Stimulated activated CD4-positive, alpha-beta T cell treated with anti-CD3 and anti-CD28 coated beads, Interleukin-1b, Interleukin-23, amount 100 ng/mL, for 4 hours (primary cell): Measurements from ENCODE around the gene KLHL22.
"Not testable (repeated sequence)": the region's sequence is repeated elsewhere in the genome, so short reads cannot be mapped to it uniquely, and the experiment has no call there.

ENCODE experiments used
- DNase-seq, 2 donors: peaks; one replicate each; pipeline ENCODE4 v3.0.0-alpha.2; 2020; ENCODE audit warnings: low read depth in 2 of 2

KLHL22 gene

DNA sequence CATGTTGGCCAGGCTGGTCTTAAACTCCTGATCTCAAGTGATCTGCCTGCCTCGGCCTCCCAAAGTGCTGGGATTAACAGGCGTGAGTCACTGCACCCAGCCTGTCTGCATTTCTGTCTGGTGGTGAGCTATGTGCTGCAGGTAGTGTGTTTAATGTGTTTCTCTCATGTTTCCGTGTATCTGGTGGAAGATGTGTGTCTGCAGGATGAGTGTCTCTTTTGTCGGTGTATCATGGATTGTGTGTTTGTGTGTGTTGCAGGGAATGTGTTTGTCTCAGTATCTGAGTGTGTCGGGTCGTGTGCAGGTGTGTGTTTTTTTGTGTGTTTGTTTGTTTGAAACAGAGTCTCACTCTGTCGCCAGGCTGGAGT, 74.1 kb downstream of the KLHL22 start:
- DNase-seq, result no peak

DNA sequence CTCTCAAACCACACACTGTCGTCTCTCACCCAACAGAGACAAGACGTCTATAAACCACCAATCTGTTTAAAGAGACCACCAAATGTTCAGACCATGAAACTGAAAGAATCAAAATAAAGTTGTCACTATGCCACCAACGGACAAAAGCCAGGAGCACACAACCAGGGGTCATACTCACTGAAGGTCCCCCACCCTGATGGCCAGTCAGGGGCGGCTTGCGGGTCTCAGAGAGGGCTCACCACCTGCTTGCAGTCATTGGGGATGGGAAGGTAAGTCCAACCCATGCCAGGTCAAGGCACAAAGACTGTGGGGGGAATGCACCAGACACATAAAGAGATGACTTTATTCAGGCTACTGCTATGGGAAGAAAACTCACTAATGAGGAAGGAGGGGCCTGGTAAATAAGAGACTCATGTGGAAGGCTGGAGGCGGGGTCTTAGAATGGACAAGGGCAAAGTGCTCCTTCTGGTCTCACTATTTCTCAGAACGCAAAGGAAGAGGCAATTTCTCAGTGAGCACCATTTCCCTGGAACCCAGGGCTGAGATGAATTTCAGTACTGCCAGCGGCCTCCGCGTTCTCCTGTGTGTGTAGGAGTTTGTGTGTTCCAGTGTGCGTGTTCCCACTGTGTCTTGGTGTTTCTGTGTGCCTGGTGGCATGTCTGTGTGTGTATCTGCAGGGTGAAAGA, 75.3 kb downstream of the KLHL22 start:
- DNase-seq, result no peak

DNA sequence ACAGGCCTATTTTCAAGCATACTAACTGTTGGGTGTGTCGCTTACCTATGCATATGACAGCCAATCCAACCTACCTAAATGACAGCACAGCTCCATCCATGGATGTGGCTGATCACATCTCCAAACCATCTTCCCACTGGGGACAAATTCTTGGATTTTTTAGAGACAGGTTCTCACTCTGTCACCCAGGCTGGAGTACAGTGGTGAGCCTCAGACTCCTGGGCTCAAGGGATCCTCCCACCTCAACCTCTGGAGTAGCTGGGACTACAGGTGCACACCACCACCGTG, 76.0 kb downstream of the KLHL22 start:
- no peak for DNase-seq

DNA sequence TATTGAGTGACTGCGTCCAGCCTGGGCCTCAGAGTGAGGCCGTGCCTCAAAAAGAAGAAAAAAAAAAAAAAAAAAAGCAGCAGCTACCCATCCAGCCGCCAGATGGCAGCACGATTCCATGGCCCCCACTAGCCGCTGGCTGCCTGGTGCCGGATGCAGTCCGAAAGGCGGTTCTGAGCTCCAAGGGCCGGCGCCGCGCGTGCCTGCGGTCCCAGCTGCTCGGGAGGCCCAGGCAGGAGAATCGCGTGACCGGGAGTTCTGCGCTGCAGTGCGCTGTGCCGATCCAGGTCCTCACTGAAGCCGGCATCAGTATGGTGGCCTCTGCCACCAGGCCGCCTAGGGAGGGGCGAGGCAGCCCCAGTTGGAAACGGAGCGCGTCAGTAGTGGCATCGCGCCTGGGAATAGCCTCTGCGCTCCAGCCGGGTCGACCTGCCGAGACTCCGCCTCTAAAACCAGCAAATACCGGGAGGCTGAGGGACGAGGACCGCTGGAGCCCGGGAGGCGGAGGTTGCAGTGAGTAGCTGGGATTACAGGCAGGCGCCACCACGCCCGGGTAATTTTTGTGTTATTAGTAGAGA, 77.3 kb downstream of the KLHL22 start:
- DNase-seq, result peak; percentile 64 to 67

DNA sequence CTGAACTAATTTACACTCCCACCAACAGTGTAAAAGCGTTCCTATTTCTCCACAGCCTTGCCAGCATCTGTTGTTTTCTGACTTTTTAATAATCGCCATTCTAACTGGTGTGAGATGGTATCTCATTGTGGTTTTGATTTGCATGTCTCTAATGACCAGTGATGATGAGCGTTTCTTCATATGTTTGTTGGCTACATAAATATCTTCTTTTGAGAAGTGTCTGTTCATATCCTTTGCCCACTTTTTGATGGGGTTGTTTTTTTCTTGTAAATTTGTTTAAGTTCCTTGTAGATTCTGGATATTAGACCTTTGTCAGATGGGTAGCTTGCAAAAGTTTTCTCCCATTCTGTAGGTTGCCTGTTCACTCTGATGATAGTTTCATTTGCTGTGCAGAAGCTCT, 79.9 kb downstream of the KLHL22 start:
- not testable (repeated sequence) for DNase-seq

DNA sequence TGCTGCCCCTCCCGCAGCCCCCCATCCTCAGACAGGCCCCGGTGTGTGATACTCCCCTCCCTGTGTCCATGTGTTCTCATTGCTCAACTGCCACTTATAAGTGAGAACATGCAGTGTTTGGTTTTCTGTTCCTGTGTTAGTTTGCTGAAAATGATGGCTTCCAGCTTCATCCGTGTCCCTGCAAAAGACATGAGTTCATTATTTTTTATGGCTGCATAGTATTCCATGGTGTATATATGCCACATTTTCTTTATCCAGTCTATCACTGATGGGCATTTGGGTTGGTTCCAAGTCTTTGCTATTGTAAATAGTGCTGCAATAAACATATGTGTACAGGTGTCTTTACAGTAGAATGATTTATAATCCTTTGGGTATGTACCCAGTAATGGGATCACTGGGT, 80.4 kb downstream of the KLHL22 start:
- not testable (repeated sequence) for DNase-seq

DNA sequence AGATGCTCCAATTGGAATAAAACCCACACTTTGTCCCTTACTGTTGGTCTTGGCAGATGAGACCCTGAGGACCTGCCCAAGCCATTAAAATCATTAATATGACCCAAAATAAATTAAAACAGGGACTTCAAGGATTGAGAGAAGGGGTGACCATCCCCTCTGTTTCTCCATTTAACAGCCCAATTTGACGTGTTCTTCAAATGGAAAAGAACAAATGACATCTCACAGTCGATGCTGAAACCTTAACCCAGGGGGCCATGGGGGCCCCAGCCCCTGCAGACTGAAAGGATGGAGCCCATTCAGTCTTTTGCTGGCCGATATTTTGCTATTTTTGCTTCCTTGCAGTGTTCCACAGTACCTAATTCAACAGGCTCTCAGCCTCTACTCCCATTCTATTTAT, 81.1 kb downstream of the KLHL22 start:
- no peak for DNase-seq

DNA sequence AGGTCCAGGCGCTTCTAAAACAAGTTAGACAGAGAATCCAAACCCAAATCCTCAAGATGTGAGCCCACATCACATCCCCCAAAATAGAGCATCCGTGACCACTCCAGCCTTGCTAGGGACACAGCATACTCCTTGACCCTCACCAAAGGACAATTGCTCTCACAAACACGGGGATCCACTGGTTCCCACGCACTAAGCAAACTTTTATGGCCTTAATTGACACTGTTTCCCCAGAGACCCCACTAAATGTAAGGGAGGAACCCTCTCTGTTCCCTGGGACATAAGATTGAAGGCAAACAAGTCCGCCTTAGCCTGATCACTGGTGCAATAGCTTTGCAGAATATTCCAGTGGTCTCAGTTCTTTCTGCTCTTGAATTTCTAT, 81.5 kb downstream of the KLHL22 start:
- DNase-seq, result no peak

DNA sequence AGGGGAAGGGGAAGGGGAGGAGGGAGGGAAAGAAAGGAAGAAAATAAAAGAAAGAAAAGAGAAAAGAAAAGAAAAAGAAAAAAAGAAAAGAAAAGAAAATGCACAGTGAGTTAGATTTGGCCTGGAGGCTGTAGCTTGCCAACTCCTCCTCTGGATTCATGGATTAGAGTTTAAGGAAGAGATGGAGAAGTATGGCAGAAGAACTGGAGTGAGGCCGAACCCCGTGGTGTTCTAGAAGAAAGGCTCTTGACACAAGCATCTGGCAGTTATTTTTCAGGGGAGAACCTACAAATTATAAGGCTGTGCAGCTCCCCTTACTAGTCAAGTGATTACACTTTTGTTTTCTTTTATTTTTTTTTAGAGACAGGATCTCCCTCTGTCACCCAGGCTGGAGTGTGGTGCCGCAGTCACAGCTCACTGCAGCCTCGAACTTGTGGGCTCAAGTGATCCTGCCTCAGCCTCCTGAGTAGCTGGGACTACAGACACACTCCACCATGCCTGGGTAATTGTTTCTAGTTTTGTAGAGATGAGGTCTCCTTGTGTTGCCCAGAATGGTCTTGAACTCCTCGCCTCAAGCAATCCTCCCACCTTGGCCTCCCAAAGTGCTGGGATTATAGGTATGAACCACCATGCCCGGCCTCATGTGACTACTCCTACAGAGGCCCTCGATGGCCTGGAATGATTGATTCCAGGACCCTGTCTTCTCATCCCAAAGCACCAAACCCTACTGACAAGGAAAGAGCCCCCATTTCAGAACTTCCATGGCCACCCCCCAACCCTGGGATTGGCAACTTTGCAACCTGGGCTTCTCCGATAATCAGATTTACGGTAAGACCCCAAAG, 82.2 kb downstream of the KLHL22 start:
- DNase-seq, result no peak

DNA sequence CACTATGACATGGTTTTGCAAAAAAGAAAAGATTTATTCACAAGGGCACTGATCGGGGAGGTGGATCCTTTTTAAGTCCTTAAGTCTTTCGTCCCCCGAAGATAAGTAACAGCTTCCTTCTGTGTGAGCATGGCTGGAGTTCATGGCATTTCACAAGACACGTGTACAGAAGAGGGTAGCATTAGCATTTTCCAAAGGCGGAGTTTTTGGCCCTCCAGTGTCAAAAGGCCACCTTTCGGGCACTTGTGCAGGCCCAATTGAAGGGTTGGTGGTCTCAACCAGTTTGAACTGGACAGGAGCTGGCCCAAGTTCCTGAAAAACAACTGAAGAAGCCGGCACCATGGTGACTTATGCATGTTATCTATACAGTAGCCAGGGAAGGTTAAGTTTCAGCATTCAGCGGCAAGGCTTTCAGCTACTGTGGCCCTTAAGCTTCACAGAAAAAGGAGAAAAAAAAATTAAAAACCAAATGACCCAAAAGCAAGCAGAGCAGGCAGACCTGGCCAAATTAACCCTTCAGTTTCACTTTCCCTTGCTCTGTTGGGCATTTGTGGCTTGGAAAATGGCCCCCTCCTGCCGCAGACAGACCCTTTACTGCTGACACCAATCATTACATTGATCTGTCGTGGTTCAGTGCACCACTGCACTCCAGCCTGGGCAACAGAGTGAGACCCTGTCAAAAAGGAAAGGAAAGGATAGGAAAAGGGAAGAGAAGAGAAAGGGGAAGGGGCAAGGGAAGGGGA, 83.0 kb downstream of the KLHL22 start:
- DNase-seq, result no peak

DNA sequence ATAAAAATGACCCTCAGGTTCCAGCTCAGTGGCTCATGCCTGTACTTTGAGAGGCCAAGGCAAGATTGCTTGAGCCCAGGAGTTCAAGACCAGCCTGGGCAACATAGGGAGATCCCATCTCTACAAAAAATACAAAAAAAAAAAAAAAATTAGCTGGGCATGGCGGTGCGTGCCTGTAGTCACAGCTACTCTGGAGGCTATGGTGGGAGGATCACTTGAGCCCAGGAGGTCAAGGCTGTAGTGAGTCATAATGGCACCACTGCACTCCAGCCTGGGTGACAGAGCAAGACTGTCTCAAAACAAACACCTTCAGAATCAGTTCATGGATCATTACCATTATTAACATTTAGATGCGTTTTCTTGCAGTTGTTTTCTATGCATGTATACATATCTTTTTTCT, 86.2 kb downstream of the KLHL22 start:
- DNase-seq, result not testable (repeated sequence)

DNA sequence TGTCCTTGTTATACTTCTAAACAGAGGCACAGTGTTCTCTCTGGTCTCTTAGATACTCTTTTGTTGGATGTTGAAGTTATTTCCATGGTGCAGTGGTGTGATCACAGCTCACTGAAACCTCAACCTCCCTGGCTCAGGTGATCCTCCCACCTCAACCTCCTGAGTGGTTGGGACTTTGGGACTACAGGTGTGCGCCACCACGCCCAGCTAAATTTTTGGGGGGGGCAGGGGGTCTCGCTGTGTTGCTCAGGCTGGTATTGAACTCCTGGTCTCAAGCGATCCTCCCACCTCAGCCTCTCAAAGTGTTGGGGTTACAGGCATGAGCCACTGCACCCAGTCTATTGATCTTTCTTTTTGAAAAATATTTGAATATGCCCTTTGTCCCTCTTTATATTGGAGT, 86.7 kb downstream of the KLHL22 start:
- DNase-seq, result no peak

DNA sequence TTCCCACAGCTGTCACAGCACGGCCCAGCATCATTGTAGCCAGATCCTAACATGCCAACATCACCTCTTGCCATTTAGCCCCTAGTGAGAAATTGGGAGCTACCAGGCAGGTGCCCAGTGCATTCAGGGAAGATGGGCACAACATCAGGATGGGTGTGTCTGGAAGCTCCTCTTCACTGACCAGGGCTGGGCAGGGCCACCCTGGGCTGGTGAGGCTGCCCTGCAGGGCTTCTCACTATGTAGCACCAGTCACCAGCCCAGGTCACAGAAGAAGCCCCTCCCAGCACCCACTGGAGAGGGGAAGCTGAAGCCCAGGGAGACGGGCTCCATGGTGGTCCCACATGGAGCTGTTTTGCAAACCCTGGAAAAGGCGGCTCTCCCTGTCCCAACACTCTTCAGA, 87.8 kb downstream of the KLHL22 start:
- no peak for DNase-seq

DNA sequence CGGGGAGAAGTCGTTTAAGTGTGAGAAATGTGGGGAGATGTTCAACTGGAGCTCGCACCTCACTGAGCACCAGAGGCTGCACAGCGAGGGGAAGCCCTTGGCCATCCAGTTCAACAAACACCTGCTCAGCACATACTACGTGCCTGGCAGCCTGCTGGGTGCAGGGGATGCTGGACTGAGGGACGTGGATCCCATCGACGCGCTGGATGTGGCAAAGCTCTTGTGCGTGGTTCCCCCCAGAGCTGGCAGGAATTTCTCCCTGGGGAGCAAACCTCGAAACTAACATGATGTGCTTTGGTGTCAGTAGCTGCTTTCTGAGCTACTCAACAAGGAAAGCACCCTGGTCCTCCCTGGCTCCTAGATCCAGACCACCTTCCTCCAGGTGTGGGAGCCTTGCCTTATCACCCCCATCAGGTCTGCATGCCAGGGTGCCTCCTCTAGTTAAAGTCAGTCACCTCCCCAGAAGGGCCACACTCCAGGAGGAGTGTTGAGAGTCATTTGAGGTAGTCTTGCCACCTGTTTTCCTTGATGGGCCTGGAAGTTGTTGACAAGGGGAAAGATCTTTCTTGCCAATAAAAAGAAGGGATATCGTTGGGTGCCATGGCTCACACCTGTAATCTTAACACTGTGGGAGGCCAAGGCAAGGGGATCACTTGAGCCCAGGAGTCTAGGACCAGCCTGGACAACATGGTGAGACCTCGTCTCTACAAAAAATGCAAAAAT, 88.7 kb downstream of the KLHL22 start:
- DNase-seq, result no peak

DNA sequence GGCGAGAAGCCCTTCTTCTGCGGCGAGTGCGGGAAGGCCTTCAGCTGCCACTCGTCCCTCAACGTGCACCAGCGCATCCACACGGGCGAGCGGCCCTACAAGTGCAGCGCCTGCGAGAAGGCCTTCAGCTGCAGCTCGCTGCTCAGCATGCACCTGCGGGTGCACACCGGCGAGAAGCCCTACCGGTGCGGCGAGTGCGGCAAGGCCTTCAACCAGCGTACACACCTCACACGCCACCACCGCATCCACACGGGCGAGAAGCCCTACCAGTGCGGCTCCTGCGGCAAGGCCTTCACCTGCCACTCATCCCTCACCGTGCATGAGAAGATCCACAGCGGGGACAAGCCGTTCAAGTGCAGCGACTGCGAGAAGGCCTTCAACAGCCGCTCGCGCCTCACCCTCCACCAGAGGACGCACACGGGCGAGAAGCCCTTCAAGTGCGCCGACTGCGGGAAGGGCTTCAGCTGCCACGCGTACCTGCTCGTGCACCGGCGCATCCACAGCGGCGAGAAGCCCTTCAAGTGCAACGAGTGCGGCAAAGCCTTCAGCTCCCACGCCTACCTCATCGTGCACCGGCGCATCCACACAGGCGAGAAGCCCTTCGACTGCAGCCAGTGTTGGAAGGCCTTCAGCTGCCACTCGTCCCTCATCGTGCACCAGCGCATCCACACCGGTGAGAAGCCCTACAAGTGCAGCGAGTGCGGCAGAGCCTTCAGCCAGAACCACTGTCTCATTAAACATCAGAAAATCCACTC, 89.5 kb downstream of the KLHL22 start:
- DNase-seq, result no peak

DNA sequence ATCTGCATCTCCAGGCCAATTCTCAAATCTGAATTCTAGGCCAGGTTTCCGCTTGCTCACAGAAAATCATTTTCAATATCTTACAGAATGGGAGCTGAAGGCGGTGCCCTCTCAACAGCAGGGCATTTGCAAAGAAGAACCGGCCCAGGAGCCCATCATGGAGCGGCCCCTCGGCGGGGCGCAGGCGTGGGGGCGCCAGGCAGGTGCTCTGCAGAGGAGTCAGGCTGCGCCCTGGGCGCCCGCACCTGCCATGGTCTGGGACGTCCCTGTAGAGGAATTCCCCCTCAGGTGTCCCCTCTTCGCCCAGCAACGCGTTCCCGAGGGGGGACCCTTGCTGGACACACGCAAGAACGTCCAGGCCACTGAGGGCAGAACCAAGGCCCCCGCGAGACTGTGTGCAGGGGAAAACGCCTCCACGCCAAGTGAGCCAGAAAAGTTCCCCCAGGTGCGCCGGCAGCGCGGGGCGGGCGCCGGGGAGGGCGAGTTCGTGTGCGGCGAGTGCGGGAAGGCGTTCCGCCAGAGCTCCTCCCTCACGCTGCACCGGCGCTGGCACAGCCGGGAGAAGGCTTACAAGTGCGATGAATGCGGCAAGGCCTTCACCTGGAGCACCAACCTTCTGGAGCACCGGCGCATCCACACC, 90.2 kb downstream of the KLHL22 start:
- no peak for DNase-seq

DNA sequence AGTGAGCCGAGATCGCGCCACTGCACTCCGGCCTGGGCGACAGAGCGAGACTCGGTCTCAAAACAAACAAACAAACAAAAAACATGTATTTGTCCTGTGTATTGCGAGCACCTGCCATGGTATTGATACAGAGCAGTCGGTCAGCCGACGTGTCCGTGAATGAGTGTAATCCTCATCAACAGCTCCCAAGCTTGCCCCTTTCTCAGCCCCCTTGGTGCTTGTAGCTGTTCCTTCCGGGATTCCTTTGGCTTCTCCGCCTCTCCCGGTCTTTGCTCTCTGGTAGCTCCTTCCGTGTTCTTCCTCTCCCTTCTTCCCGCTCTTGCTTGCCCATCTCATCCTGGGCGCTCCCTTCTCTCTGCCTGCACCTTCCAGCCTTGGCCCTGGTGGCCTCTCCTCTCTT, 90.7 kb downstream of the KLHL22 start:
- no peak for DNase-seq

DNA sequence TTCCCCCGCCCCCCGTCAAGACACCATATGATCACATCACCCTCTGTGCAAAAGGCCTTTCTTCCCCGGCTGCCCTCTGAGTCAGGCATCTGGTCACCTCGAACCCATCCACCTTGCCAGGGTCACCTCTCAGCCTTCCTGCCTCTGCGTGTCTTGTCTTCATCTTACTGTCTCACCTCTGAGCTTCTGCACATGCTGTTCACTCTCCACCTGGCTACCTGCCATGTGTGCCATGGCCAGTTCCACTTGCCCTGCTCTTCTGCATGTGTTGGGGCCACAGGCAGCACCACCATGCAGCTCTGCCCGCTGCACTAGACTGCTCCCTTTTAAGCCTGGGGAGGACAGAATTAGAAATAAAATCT, 91.8 kb downstream of the KLHL22 start:
- no peak for DNase-seq

DNA sequence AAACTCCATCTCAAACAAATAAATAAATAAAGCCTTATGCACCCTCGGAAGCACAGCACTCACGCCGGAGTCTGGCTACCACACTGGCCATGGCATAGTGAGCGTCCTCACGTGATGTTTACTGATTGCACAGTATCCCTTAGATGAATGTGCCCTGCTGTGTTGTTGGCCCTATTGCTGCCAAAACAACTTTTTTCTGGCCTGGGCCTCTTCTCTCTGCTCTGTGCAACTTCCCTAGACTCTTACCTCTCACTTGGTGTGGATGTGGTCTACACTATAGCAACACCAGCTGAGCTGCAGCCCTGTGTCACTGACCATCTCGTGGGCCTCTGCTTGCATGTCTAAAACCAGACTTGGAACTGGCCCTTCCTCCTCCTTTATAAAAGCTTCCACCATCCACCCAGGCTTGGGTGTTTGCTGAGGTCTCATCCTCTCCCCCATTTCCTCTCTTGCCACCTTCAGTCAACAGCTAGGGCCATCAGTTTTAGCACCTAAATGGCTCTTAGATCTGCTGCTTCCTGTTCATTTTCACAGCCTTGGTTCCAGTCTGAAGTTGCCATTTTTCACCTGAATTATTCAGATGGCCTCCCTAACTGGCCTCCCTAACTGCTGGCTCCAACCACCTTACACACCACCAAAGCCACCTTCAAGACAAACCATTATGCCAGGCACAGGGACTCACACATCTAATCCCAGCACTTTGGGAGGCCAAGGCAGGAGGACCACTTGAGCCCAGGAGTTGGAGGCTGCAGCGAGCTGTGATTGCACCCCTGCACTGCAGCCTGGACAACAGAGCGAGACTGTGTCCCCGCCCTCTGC, 92.4 kb downstream of the KLHL22 start:
- no peak for DNase-seq
